Activated CD4-positive, alpha-beta memory T cell treated with anti-CD3 and anti-CD28 coated beads, Interleukin-2, amount 10 ng/mL, durations not matched to agents 7 days and 5 days (primary cell): ENCODE data around the gene ZNF280B. TPM values are rescaled to one million over a fixed set of nuclear protein-coding genes. Genes with fewer than 3 reads are reported as not detected.
"Not testable (repeated sequence)": the region's sequence is repeated elsewhere in the genome, so short reads cannot be mapped to it uniquely, and the experiment has no call there.

Source experiments
- CTCF ChIA-PET: fragments of 350-600 bp; sonication (Branson Sonifier 250); formaldehyde crosslinking; loops from one replicate; lab custom pipeline; 2021; ENCODE audit warnings: antibody characterized with exemption, inconsistent platforms; lab: Charles Lee
- POLR2A ChIA-PET: fragments of 350-600 bp; sonication (Branson Sonifier 250); formaldehyde crosslinking; loops from one replicate; lab custom pipeline; 2021; ENCODE audit warnings: antibody characterized with exemption; lab: Charles Lee
- DNase-seq: peaks from one replicate; pipeline ENCODE4 v3.0.0-alpha.2; 2020
- H3K27ac Mint-ChIP-seq: one replicate; pipeline ENCODE4 v1.8.0; 2021; ENCODE audit warnings: mild to moderate bottlenecking, mixed read lengths
- H3K27me3 Mint-ChIP-seq: one replicate; pipeline ENCODE4 v1.8.0; 2021; ENCODE audit warnings: mixed read lengths
- H3K36me3 Mint-ChIP-seq: one replicate; pipeline ENCODE4 v1.8.0; 2021; ENCODE audit warnings: low read depth, mixed read lengths
- H3K4me1 Mint-ChIP-seq: one replicate; pipeline ENCODE4 v1.8.0; 2021; ENCODE audit warnings: mixed read lengths
- H3K4me3 Mint-ChIP-seq: one replicate; pipeline ENCODE4 v1.8.0; 2021; ENCODE audit warnings: mild to moderate bottlenecking, mixed read lengths
- H3K9me3 Mint-ChIP-seq: one replicate; pipeline ENCODE4 v1.8.0; 2021; ENCODE audit warnings: mixed read lengths
- total RNA-seq, 2 experiments: library from RNA; stranded (reverse); gene quantifications; one replicate each; pipeline ENCODE4 v1.2.3, GENCODE V29; 2021

ZNF280B gene
- total RNA-seq, 2 experiments from 2014 or later, result 2.0 TPM

- Mint-ChIP-seq H3K27ac (no peak overlapping the region), H3K4me1 (no peaks in the 10 kb centered on the region), H3K36me3 (no peaks in the 10 kb centered on the region), H3K4me3 (no peak overlapping the region), H3K27me3 (peaks cover 3% of the 10 kb centered on the region), H3K9me3 (no peaks in the 10 kb centered on the region)
- DNase-seq, result no peak
- ChIA-PET POLR2A (no interaction called here), CTCF (no interaction called here)
These were observed 39.3 kb upstream of the ZNF280B start for GRCh38 chr22:22547692-22548300.

GRCh38 chr22:22547226-22547625, 38.7 kb upstream of the ZNF280B start:
- H3K4me1 Mint-ChIP-seq, result no peaks in the 10 kb centered on the region
- DNase-seq, result no peak
- H3K36me3 Mint-ChIP-seq, result no peaks in the 10 kb centered on the region
- CTCF ChIA-PET, result no interaction called here
- POLR2A ChIA-PET, result no interaction called here
- no peak overlapping the region for H3K4me3 Mint-ChIP-seq
- no peaks in the 10 kb centered on the region for H3K9me3 Mint-ChIP-seq
- peaks cover 6% of the 10 kb centered on the region for H3K27me3 Mint-ChIP-seq
- no peak overlapping the region for H3K27ac Mint-ChIP-seq

GRCh38 chr22:22546490-22546889, 37.9 kb upstream of the ZNF280B start:
- H3K27me3 Mint-ChIP-seq, result peaks cover 9% of the 10 kb centered on the region
- H3K9me3 Mint-ChIP-seq, result no peaks in the 10 kb centered on the region
- no peak overlapping the region for H3K27ac Mint-ChIP-seq
- no peak for DNase-seq
- no peaks in the 10 kb centered on the region for H3K36me3 Mint-ChIP-seq
- CTCF ChIA-PET, result no interaction called here
- no peak overlapping the region for H3K4me3 Mint-ChIP-seq
- H3K4me1 Mint-ChIP-seq, result no peaks in the 10 kb centered on the region
- POLR2A ChIA-PET, result no interaction called here

DNA sequence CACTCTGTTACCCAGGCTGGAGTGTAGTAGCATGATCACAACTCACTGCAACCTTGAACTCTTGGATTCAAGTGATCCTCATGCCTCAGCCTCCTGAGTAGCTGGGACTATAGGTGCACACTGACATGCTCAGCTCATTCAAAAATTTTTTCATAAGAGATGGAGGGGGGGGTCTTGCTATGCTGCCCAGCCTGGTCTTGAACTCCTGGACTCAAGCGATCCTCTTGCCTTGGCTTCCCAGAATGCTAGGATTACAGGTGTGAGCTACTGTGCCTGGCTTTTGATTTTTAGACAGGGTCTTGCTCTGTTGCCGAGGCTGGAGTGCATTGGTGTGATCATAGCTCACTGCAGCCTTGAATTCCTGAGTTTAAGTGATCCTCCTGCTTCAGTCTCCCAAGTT, 36.5 kb upstream of the ZNF280B start:
- ChIA-PET CTCF (interaction anchor here (0.7 to 1.3 kb wide), 4 partner anchors 9 to 201 kb away, joined by 3 to 4 read pairs (median 3); partner anchors contain the start of genes PRAME and ZNF280B), POLR2A (no interaction called here)
- Mint-ChIP-seq H3K4me3 (no peak overlapping the region), H3K4me1 (no peaks in the 10 kb centered on the region), H3K9me3 (no peaks in the 10 kb centered on the region), H3K27me3 (peaks cover 9% of the 10 kb centered on the region), H3K36me3 (no peaks in the 10 kb centered on the region), H3K27ac (no peak overlapping the region)
- DNase-seq, result no peak

DNA sequence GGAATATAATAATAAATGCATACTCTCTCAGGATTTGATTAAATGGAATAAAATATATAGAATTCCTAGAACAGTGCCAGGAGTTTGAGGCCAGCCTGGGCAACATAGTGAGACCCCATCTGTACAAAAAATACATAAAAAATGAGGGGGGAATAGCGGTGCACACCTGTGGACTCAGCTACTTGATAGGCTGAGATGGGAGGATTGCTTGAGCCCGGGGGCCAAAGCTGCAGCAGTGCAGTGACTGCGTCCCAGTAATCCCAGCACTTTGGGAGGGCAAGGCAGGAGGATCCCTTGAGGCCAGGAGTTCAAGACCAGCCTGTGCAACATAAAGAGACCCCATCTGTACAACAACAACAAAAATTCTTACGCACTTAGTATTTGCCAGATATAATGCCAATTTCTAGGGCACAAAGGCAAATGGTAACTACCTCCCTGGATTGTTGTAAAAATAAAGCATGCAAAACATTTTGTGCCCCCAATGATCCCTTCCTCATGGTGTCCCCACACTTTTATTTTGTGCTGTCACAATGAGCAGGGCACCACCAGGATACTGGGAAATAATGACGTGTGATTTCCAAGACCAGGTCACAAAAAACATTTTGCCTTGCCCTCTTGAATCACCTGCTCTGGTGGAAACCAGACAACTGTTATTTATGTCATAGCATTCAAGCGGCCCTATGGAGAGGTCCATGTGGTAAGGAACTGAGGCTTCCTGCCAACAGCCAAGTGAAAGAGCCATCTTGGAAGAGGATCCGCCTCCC, 29.9 kb upstream of the ZNF280B start:
- H3K4me3 Mint-ChIP-seq, result no peak overlapping the region
- no peak overlapping the region for H3K27ac Mint-ChIP-seq
- peaks cover 11% of the 10 kb centered on the region for H3K27me3 Mint-ChIP-seq
- H3K9me3 Mint-ChIP-seq, result no peaks in the 10 kb centered on the region
- CTCF ChIA-PET, result interaction anchor here (1.0 kb wide), 1 partner anchor 76 kb away, joined by 4 read pairs; no protein-coding TSS in a partner anchor
- no peaks in the 10 kb centered on the region for H3K4me1 Mint-ChIP-seq
- no peak for DNase-seq
- POLR2A ChIA-PET, result no interaction called here
- no peaks in the 10 kb centered on the region for H3K36me3 Mint-ChIP-seq

- H3K36me3 Mint-ChIP-seq, result no peaks in the 10 kb centered on the region
These were observed 28.4 kb upstream of the ZNF280B start for GRCh38 chr22:22536916-22537315.

DNA sequence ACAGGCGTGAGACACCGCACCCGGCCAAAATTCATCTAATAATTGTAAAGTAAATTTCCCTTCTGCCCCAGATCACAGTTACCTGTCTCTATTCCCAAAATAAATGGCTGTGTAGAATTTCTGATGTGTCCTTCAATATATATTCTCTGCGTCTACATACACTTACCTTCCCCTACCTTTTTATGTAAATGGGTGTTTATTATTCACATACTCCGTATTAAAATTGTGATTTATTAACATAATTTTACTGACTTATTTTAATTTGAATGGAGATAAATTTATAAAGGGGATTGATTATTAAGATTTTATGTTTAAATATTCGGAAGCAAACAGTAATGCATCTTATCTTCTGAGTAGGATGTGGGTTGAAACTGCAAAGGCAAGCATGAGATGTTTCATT, 28.0 kb upstream of the ZNF280B start:
- no peak overlapping the region for H3K4me3 Mint-ChIP-seq
- H3K9me3 Mint-ChIP-seq, result no peaks in the 10 kb centered on the region
- H3K27ac Mint-ChIP-seq, result no peak overlapping the region
- DNase-seq, result no peak
- no peaks in the 10 kb centered on the region for H3K36me3 Mint-ChIP-seq
- H3K27me3 Mint-ChIP-seq, result peaks cover 4% of the 10 kb centered on the region
- POLR2A ChIA-PET, result no interaction called here
- CTCF ChIA-PET, result interaction anchor here (1.5 kb wide), 1 partner anchor 23 kb away, joined by 4 read pairs; the partner anchor contains the start of gene PRAME
- no peaks in the 10 kb centered on the region for H3K4me1 Mint-ChIP-seq

More at GRCh38 chr22:22536916-22537315, 28.4 kb upstream of the ZNF280B start:
- ChIA-PET CTCF (no interaction called here), POLR2A (no interaction called here)
- H3K9me3 Mint-ChIP-seq, result no peaks in the 10 kb centered on the region
- H3K4me1 Mint-ChIP-seq, result no peaks in the 10 kb centered on the region
- no peak overlapping the region for H3K4me3 Mint-ChIP-seq
- peaks cover 5% of the 10 kb centered on the region for H3K27me3 Mint-ChIP-seq
- H3K27ac Mint-ChIP-seq, result no peak overlapping the region
- no peak for DNase-seq

DNA sequence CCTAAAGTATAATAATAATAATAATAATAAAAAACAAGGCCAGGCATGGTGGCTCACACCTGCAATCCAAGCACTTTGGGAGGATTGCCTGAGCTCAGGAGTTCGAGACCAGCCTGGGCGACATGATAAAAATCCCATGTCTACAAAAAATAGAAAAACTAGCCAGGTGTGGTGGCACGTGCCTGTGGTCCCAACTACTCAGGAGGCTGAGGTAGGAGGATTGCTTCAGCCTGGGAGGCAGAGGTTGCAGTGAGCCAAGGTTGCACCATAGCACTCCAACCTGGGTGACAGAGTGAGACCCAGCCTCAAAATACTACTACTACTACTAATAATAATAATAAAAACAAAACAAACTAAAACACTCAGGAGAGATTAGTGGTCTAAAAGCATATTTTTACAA, 27.1 kb upstream of the ZNF280B start:
- ChIA-PET CTCF (interaction anchor here (1.5 kb wide), 1 partner anchor 23 kb away, joined by 4 read pairs; the partner anchor contains the start of gene PRAME), POLR2A (no interaction called here)
- H3K27ac Mint-ChIP-seq, result no peak overlapping the region
- no peaks in the 10 kb centered on the region for H3K9me3 Mint-ChIP-seq
- H3K4me1 Mint-ChIP-seq, result no peaks in the 10 kb centered on the region
- H3K27me3 Mint-ChIP-seq, result peaks cover 4% of the 10 kb centered on the region
- no peak overlapping the region for H3K4me3 Mint-ChIP-seq
- DNase-seq, result no peak
- H3K36me3 Mint-ChIP-seq, result no peaks in the 10 kb centered on the region

DNA sequence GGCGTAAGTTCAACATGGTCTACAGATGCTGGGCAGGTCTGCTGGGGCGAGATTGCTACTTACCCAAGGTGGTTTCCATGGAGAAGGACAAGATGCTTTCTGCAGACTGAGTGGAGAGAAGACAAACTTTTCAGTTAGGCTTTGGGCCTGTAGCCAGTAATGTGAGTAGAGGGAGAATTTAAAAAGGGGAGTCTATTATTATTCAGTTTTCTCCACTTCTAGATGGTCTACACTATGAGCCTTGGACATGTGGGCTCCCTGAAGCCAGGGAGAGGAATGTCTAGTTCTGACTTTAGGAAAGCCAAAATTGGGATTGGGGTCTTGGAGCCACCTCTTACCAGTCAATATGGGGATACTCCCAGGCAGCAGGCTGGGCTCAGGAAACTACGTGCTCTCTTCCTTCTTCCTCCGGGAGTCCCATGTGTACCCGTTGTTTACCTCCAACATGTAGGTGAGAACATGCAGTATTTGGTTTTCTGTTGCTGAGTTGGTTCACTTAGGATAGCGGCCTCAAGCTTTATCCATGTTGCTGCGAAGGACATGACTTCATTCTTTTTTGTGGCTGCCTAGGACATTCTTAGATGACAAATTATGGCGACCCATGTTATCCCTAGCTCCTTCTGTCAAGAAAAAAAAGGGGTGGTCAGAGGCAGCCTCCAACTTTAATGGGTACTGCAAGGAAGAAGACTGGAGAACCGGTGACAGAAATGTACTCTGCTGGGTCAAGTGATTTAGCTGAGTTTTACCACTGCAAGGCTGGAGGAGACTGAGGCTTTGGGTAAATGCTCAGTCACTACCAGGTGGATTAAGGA, 26.3 kb upstream of the ZNF280B start:
- H3K27ac Mint-ChIP-seq, result no peak overlapping the region
- no peak for DNase-seq
- no peaks in the 10 kb centered on the region for H3K9me3 Mint-ChIP-seq
- H3K36me3 Mint-ChIP-seq, result no peaks in the 10 kb centered on the region
- H3K27me3 Mint-ChIP-seq, result peaks cover 4% of the 10 kb centered on the region
- ChIA-PET CTCF (interaction anchor here (1.5 to 1.6 kb wide), 2 partner anchors 24 to 26 kb away, joined by 3 to 4 read pairs; partner anchors contain the start of genes PRAME and ZNF280B), POLR2A (no interaction called here)
- no peaks in the 10 kb centered on the region for H3K4me1 Mint-ChIP-seq
- H3K4me3 Mint-ChIP-seq, result no peak overlapping the region

GRCh38 chr22:22533863-22534262, 25.3 kb upstream of the ZNF280B start:
- Mint-ChIP-seq H3K4me3 (no peak overlapping the region), H3K9me3 (no peaks in the 10 kb centered on the region), H3K27ac (no peak overlapping the region), H3K27me3 (peaks cover 4% of the 10 kb centered on the region), H3K36me3 (no peaks in the 10 kb centered on the region), H3K4me1 (no peaks in the 10 kb centered on the region)
- ChIA-PET POLR2A (no interaction called here), CTCF (interaction anchor here (1.6 kb wide), 1 partner anchor 25 kb away, joined by 3 read pairs; the partner anchor contains the start of gene ZNF280B)
- no peak for DNase-seq

- Mint-ChIP-seq H3K4me1 (no peaks in the 10 kb centered on the region), H3K9me3 (no peaks in the 10 kb centered on the region), H3K36me3 (no peaks in the 10 kb centered on the region), H3K27me3 (peaks cover 2% of the 10 kb centered on the region), H3K27ac (no peak overlapping the region), H3K4me3 (no peak overlapping the region)
- ChIA-PET POLR2A (no interaction called here), CTCF (interaction anchor here (1.6 kb wide), 1 partner anchor 25 kb away, joined by 3 read pairs; the partner anchor contains the start of gene ZNF280B)
- no peak for DNase-seq
These were observed 24.9 kb upstream of the ZNF280B start for GRCh38 chr22:22533417-22533816.

DNA sequence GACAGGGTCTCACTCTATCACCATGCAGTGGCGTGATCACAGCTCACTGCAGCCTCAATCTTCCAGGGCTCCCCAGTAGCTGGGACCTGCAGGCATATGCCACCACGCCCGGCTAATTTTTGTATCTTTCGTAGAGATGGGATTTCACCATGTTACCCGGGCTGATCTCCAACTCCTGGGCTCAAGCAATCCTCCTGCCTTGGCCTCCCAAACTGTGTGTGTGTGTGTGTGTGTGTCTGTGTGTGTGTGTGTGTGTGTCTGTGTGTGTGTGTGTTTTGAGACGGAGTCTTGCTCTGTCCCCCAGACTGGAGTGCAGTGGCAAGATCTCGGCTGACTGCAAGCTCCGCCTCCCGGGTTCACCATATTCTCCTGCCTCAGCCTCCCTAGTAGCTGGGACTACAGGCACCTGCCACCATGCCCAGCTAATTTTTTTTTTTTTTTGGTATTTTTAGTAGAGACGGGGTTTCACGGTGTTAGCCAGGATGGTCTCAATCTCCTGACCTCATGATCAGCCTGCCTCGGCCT, 24.1 kb upstream of the ZNF280B start:
- H3K4me1 Mint-ChIP-seq, H3K4me3 Mint-ChIP-seq, H3K27me3 Mint-ChIP-seq, H3K9me3 Mint-ChIP-seq, H3K36me3 Mint-ChIP-seq, POLR2A ChIA-PET, H3K27ac Mint-ChIP-seq, DNase-seq: not testable (repeated sequence)
- CTCF ChIA-PET, result interaction anchor here (1.0 kb wide), 1 partner anchor 103 kb away, joined by 3 read pairs; no protein-coding TSS in a partner anchor
